ENCODE results near the gene LCLAT1.

DNA sequence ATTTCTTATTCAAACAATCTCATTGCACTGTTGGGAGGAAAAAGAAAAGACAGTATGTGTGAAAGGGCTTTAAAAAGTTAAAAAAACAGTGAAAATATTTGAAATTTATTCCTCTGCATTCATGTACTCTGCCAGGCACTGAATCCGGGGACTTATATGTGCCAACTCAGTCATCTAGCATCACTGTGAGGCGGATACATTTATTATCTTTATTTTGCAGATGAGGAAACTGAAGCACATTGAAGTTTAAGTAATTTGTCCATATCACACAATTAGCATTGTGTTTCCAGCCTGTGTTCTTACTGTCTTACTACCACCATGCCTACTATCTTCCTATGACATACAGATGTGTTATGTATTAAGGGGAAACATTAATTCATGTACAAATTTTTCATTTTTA, 1.8 kb downstream of the LCLAT1 start:
- TF ChIP-seq, protein P1, sequence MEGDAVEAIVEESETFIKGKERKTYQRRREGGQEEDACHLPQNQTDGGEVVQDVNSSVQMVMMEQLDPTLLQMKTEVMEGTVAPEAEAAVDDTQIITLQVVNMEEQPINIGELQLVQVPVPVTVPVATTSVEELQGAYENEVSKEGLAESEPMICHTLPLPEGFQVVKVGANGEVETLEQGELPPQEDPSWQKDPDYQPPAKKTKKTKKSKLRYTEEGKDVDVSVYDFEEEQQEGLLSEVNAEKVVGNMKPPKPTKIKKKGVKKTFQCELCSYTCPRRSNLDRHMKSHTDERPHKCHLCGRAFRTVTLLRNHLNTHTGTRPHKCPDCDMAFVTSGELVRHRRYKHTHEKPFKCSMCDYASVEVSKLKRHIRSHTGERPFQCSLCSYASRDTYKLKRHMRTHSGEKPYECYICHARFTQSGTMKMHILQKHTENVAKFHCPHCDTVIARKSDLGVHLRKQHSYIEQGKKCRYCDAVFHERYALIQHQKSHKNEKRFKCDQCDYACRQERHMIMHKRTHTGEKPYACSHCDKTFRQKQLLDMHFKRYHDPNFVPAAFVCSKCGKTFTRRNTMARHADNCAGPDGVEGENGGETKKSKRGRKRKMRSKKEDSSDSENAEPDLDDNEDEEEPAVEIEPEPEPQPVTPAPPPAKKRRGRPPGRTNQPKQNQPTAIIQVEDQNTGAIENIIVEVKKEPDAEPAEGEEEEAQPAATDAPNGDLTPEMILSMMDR (IDR thresholded peaks at IDR 0.05) = no peak
- TF ChIP-seq POLR2A (IDR thresholded peaks at IDR 0.05; ENCODE audit: low read length) (no peak), SMC3 (IDR thresholded peaks at IDR 0.05) (no peak), KDM5A (IDR thresholded peaks at IDR 0.05) (no peak), BHLHE40 (IDR thresholded peaks at IDR 0.05; ENCODE audit: low read depth, low read length) (no peak), MAFK (IDR thresholded peaks at IDR 0.05; ENCODE audit: partially characterized antibody) (no peak), ESRRA (IDR thresholded peaks at IDR 0.05; ENCODE audit: borderline replicate concordance, low read length) (no peak), NFE2L2 (conservative IDR thresholded peaks at IDR 0.05; ENCODE audit: low read length) (no peak), EP300 (IDR thresholded peaks at IDR 0.05) (no peak), FOSL2 (IDR thresholded peaks at IDR 0.05) (no peak), FOSL2 (CRISPR knock-in tag; IDR thresholded peaks at IDR 0.05) (no peak)
- TF ChIP-seq, protein P2, sequence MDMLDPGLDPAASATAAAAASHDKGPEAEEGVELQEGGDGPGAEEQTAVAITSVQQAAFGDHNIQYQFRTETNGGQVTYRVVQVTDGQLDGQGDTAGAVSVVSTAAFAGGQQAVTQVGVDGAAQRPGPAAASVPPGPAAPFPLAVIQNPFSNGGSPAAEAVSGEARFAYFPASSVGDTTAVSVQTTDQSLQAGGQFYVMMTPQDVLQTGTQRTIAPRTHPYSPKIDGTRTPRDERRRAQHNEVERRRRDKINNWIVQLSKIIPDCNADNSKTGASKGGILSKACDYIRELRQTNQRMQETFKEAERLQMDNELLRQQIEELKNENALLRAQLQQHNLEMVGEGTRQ (IDR thresholded peaks at IDR 0.05) = no peak
- TF ChIP-seq, protein P3, sequence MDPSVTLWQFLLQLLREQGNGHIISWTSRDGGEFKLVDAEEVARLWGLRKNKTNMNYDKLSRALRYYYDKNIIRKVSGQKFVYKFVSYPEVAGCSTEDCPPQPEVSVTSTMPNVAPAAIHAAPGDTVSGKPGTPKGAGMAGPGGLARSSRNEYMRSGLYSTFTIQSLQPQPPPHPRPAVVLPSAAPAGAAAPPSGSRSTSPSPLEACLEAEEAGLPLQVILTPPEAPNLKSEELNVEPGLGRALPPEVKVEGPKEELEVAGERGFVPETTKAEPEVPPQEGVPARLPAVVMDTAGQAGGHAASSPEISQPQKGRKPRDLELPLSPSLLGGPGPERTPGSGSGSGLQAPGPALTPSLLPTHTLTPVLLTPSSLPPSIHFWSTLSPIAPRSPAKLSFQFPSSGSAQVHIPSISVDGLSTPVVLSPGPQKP (IDR thresholded peaks at IDR 0.05; ENCODE audit: low read depth, low read length) = no peak
- TF ChIP-seq, protein P4, sequence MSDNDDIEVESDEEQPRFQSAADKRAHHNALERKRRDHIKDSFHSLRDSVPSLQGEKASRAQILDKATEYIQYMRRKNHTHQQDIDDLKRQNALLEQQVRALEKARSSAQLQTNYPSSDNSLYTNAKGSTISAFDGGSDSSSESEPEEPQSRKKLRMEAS (IDR thresholded peaks at IDR 0.05) = no peak
